GM12878 (cell line): Measurements from ENCODE around the gene SGPP2. TPM values are rescaled to one million over a fixed set of nuclear protein-coding genes. Genes with fewer than 3 reads are reported as not detected.

Experiments
- ATAC-seq: fragments of 200-7000 bp; cut with Tn5 transposase; 3 replicates; pipeline ENCODE4 v1.9.1; 2020; ENCODE audit warnings: mild to moderate bottlenecking, moderate library complexity
- BruUV-seq: library from RNA; stranded (reverse); fragments of 400-500 nt; replicated peaks from 2 replicates; lab custom pipeline; 2021; lab: Mats Ljungman, UMichigan
- CTCF ChIA-PET: fragments of 300-600 bp; sonication (Branson Sonifier 250); formaldehyde crosslinking; extraction: SDS; loops from one replicate; lab custom pipeline; 2021; ENCODE audit warnings: inconsistent platforms; lab: Yijun Ruan, JAX
- POLR2A ChIA-PET: fragments of 350-600 bp; formaldehyde crosslinking; extraction: SDS; loops from one replicate; lab custom pipeline; 2021; ENCODE audit warnings: inconsistent platforms; lab: Charles Lee
- RAD21 ChIA-PET: fragments of 300-600 bp; sonication (Branson Sonifier 250); formaldehyde crosslinking; loops from one replicate; lab custom pipeline; 2023; ENCODE audit warnings: antibody characterized with exemption; ENCODE audit not compliant: unreplicated experiment; lab: Charles Lee
- SMC1A ChIA-PET: fragments of 300-600 bp; sonication (Branson Sonifier 250); formaldehyde crosslinking; loops from one replicate; lab custom pipeline; 2023; ENCODE audit not compliant: unreplicated experiment, uncharacterized antibody; lab: Charles Lee
- DNase-seq: peaks from one replicate; pipeline ENCODE4 v3.0.0-alpha.2; 2011; ENCODE audit warnings: low read depth, low spot score
- FAIRE-seq: peaks from 3 replicates; lab custom pipeline; 2011; peaks lifted over from hg19 to GRCh38; lab: Jason Lieb, UNC
- H2AFZ ChIP-seq: 2 replicates; pipeline ENCODE4 v1.6.0; 2011; ENCODE audit warnings: low read depth, low read length, control low read depth; ENCODE audit not compliant: control insufficient read depth
- H3K27ac ChIP-seq: 2 replicates; pipeline ENCODE4 v1.5.1; 2011; ENCODE audit warnings: control low read depth; ENCODE audit not compliant: control insufficient read depth, insufficient read depth
- H3K27me3 ChIP-seq, 2 experiments: replicated peaks in 1 of 2; 2 replicates each; pipeline versions ENCODE4 v1.6.0 to v1.6.1; 2011; ENCODE audit warnings: low read length in 1 of 2; ENCODE audit not compliant: control insufficient read depth in 2 of 2, insufficient read depth in 2 of 2
- H3K36me3 ChIP-seq, 2 experiments: 2 replicates each; pipeline ENCODE4 v1.5.1; 2011; ENCODE audit warnings: low read length in 1 of 2; ENCODE audit not compliant: control insufficient read depth in 2 of 2, insufficient read depth in 2 of 2
- H3K4me1 ChIP-seq: 2 replicates; pipeline ENCODE4 v1.6.1; 2011; ENCODE audit warnings: mild to moderate bottlenecking, low read length, moderate library complexity, mixed read lengths; ENCODE audit not compliant: control insufficient read depth, insufficient read depth
- H3K4me2 ChIP-seq: 2 replicates; pipeline ENCODE4 v1.6.0; 2011; ENCODE audit warnings: control low read depth; ENCODE audit not compliant: control insufficient read depth, insufficient read depth
- H3K4me3 ChIP-seq: fragments of 200-600 bp; sonication (generic); 2 replicates; pipeline ENCODE4 v1.5.1; 2016
- H3K79me2 ChIP-seq: 2 replicates; pipeline ENCODE4 v1.6.0; 2011; ENCODE audit warnings: low read length; ENCODE audit not compliant: control insufficient read depth, insufficient read depth
- H3K9ac ChIP-seq: 2 replicates; pipeline ENCODE4 v1.8.0; 2011; ENCODE audit warnings: low read length, control low read depth, mixed read lengths; ENCODE audit not compliant: control insufficient read depth, insufficient read depth
- H3K9me3 ChIP-seq: replicated peaks from 3 replicates; pipeline ENCODE4 v1.5.1; 2011; ENCODE audit warnings: mild to moderate bottlenecking, low read length; ENCODE audit not compliant: control insufficient read depth, insufficient read depth
- H4K20me1 ChIP-seq: 2 replicates; pipeline ENCODE4 v1.6.0; 2011; ENCODE audit not compliant: control insufficient read depth, insufficient read depth
- DPF2 ChIP-seq: fragments of 450-650 bp; IDR thresholded peaks from 2 replicates; pipeline ENCODE4 v1.6.1; 2017; ENCODE audit warnings: mild to moderate bottlenecking
- FOS ChIP-seq: IDR thresholded peaks from 3 replicates; pipeline ENCODE4 v1.6.1; 2011; ENCODE audit warnings: borderline replicate concordance; ENCODE audit not compliant: insufficient read length; ENCODE audit errors: extremely low read depth
- LARP7 ChIP-seq: fragments of 450-650 bp; IDR thresholded peaks from 2 replicates; pipeline ENCODE4 v1.6.1; 2017; ENCODE audit warnings: mild to moderate bottlenecking
- NFYB ChIP-seq: IDR thresholded peaks from 2 replicates; pipeline ENCODE4 v1.6.1; 2011; ENCODE audit warnings: low read depth, mild to moderate bottlenecking, low read length, improper control_type of control experiment, moderate library complexity; ENCODE audit not compliant: insufficient read depth
- POLR2AphosphoS2 ChIP-seq: IDR thresholded peaks from 2 replicates; pipeline ENCODE4 v1.6.1; 2011; ENCODE audit warnings: low read depth, mild to moderate bottlenecking, low read length, improper control_type of control experiment, moderate library complexity
- RELA ChIP-seq: fragments of 450-650 bp; IDR thresholded peaks from 2 replicates; pipeline ENCODE4 v1.8.0; 2014; ENCODE audit warnings: borderline replicate concordance; ENCODE audit not compliant: partially characterized antibody
- RUNX3 ChIP-seq: IDR thresholded peaks from 2 replicates; pipeline ENCODE4 v1.6.1; 2012; ENCODE audit warnings: low read length, inconsistent platforms
- USF2 ChIP-seq: IDR thresholded peaks from 2 replicates; pipeline ENCODE4 v1.6.1; 2011; ENCODE audit warnings: low read depth, low read length, improper control_type of control experiment, borderline replicate concordance
- ZBTB40 ChIP-seq: fragments of 450-650 bp; IDR thresholded peaks from 2 replicates; pipeline ENCODE4 v1.6.1; 2016; ENCODE audit warnings: mild to moderate bottlenecking, moderate library complexity, borderline replicate concordance
- ZZZ3 ChIP-seq: IDR thresholded peaks from 2 replicates; pipeline ENCODE4 v1.6.1; 2011; ENCODE audit warnings: low read depth; ENCODE audit not compliant: control insufficient read depth, insufficient read length
- WGBS: methylation state at CpG from one replicate; pipeline ENCODE4 v1.1.6; 2016; ENCODE audit warnings: low lambda C conversion rate; ENCODE audit not compliant: insufficient replicate concordance, insufficient coverage; ENCODE audit errors: missing lambda C conversion rate; 5-methylcytosine and 5-hydroxymethylcytosine counted together
- in situ Hi-C: fragments of 300-500 bp; cut with MboI; formaldehyde crosslinking; loops from 9 replicates; pipeline ENCODE4 v1.14.3; 2018; ENCODE audit warnings: mixed read lengths
- intact Hi-C: fragments of 100-400 bp; cut with micrococcal nuclease; formaldehyde crosslinking; loops from one replicate; pipeline ENCODE4 v1.14.2; 2022; ENCODE audit not compliant: unreplicated experiment
- polyA plus RNA-seq, 11 experiments: library from polyadenylated mRNA; depleted of rRNA in 4 of 11; unstranded in 6 of 11; stranded (reverse) in 5 of 11; fragments of >200 nt; fragmentation: Nextera tagmentation in 4 of 11; fragmentation: Illumina TruSeq in 1 of 11; extraction: Ambion mirVana in 4 of 11; extraction: Trizol in 1 of 11; gene quantifications; 1 replicate in 1 of 11; 2 replicates in 10 of 11; pipeline versions ENCODE4 v1.2.1 to v1.2.3, GENCODE V29; 2011 to 2016; ENCODE audit warnings: inconsistent platforms in 2 of 11, missing spikeins in 2 of 11, low read depth in 1 of 11
- total RNA-seq, 4 experiments: library from RNA; depleted of rRNA in 3 of 4; stranded (reverse); fragments of >200 nt in 3 of 4; fragmentation: Illumina TruSeq in 1 of 4; extraction: Trizol in 1 of 4; gene quantifications; 2 replicates each; pipeline versions ENCODE4 v1.2.1 to v1.2.3, GENCODE V29; 2013 to 2021

SGPP2 gene
- total and polyA plus RNA-seq, 10 of the 15 experiments (the other 5 are each of a cell fraction or from before 2014, with no cell fraction given), result 3.5 to 84.9 (median 13.1) TPM

- Histone ChIP-seq H3K79me2 (no peaks in the 10 kb centered on the region), H3K9me3 (no peaks in the 10 kb centered on the region), H3K9ac (no peak overlapping the region), H3K4me1 (no peaks in the 10 kb centered on the region), H4K20me1 (no peaks in the 10 kb centered on the region)
- DNase-seq (no peak), FAIRE-seq (no peak)
- no TSS peak for BruUV-seq
- SMC1A ChIA-PET, result interaction anchor here (0.7 to 1.3 kb wide), 4 partner anchors 10 to 581 kb away, joined by 3 to 4 read pairs (median 4); no protein-coding TSS in a partner anchor
- intact Hi-C loops, result no loop called here
- TF ChIP-seq RUNX3, result no peak
- TF ChIP-seq ZBTB40, result no peak
- TF ChIP-seq DPF2, result no peak
- TF ChIP-seq LARP7, result no peak
- TF ChIP-seq RELA, result no peak
- TF ChIP-seq ZZZ3, result no peak
- TF ChIP-seq POLR2AphosphoS2, result no peak
- no peak for TF ChIP-seq NFYB
- no peak for TF ChIP-seq FOS
- no peak for TF ChIP-seq USF2
- TF ChIP-seq, all 136 proteins: peak for 0
- H3K27ac ChIP-seq, result no peak overlapping the region
- ChIA-PET CTCF (interaction anchor here (1.0 kb wide), 1 partner anchor 29 kb away, joined by 3 read pairs; no protein-coding TSS in a partner anchor), RAD21 (interaction anchor here (0.9 kb wide), 2 partner anchors 44 to 288 kb away, joined by 3 read pairs; no protein-coding TSS in a partner anchor), POLR2A (interaction anchor here (0.5 kb wide), 1 partner anchor 328 kb away, joined by 4 read pairs; no protein-coding TSS in a partner anchor)
- no peak overlapping the region for H3K4me3 ChIP-seq
- peaks cover 0 to 16% of the 10 kb centered on the region in 2 experiments; a peak in 2 of 4 replicates for H3K36me3 ChIP-seq
- no peak overlapping the region for H3K4me2 ChIP-seq
- H3K27me3 ChIP-seq, result no peaks in the 10 kb centered on the region
- whole genome bisulfite sequencing, result 97% methylated on average over 3 of the region's 3 CpGs
- in situ Hi-C loops, result no loop called here
- H2AFZ ChIP-seq, result no peak overlapping the region
- no peak for ATAC-seq
Measured at GRCh38 chr2:222606306-222606705, 182.0 kb downstream of the SGPP2 start.
